Thoracic aorta (tissue), 2 donors: ENCODE data around the gene PRRC2B. TPM values are rescaled to one million over a fixed set of nuclear protein-coding genes. Genes with fewer than 3 reads are reported as not detected.

Experiments
- ATAC-seq: fragments of 150-250 bp; one replicate; pipeline ENCODE4 v1.8.0; 2017; ENCODE audit warnings: low read depth; ENCODE audit not compliant: insufficient number of reproducible peaks, low FRiP score
- DNase-seq: peaks from one replicate; pipeline ENCODE4 v3.0.0-alpha.2; 2020; ENCODE audit warnings: low spot score
- H3K27ac ChIP-seq, 2 donors: fragments of 200-600 bp; sonication (generic); 1 replicate in 1 of 2; 2 replicates in 1 of 2; pipeline ENCODE4 v1.5.1; 2016; ENCODE audit warnings: mild to moderate bottlenecking in 2 of 2, moderate library complexity in 2 of 2
- H3K27me3 ChIP-seq: fragments of 200-600 bp; sonication (generic); replicated peaks from 2 replicates; pipeline ENCODE4 v1.6.0; 2016; ENCODE audit warnings: mild to moderate bottlenecking; ENCODE audit not compliant: insufficient read depth
- H3K36me3 ChIP-seq: fragments of 200-600 bp; sonication (generic); one replicate; pipeline ENCODE4 v1.5.1; 2016
- H3K4me1 ChIP-seq, 2 donors: fragments of 200-600 bp; sonication (generic); 1 replicate in 1 of 2; 2 replicates in 1 of 2; pipeline versions ENCODE4 v1.5.1 to v1.6.0; 2016; ENCODE audit warnings: low read depth in 2 of 2, mild to moderate bottlenecking in 1 of 2; ENCODE audit not compliant: control insufficient read depth in 1 of 2
- H3K4me3 ChIP-seq: fragments of 200-600 bp; sonication (generic); 2 replicates; pipeline ENCODE4 v1.5.1; 2016; ENCODE audit warnings: mild to moderate bottlenecking
- H3K9me3 ChIP-seq: fragments of 200-600 bp; sonication (generic); 2 replicates; pipeline ENCODE4 v1.5.1; 2016
- CTCF ChIP-seq: fragments of 200-600 bp; sonication (generic); IDR thresholded peaks from one replicate; pipeline ENCODE4 v1.5.1; 2019; ENCODE audit warnings: antibody characterized with exemption
- total RNA-seq, 2 donors: library from RNA; depleted of rRNA; stranded (reverse); fragments of >200 nt; gene quantifications; one replicate each; pipeline versions ENCODE4 v1.1.0 to v1.2.3, GENCODE V29; 2016

Gene PRRC2B
- total RNA-seq, 2 donors from 2014 or later, result 162 to 198 TPM

DNA sequence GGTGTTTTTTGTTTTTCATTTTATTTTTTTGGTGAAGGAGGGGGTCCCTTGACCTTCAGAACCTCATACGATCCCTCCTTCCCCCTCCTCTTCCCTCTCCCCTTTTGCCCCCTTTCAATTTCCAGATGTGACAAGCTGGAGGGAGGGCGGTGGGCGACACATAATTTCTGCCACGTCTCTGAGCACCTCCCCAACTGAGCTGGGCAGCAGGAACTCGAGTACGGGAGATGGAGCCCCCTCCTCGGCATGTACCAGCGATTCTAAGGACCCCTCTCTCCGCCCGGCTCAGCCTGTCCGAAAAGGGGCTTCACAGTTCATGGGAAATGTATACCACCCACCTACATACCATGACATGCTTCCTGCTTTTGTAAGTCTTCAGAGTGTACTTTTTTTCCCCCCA is 52.4 kb downstream of the PRRC2B start:
- no peaks in the 10 kb centered on the region for H3K4me1 ChIP-seq
- H3K9me3 ChIP-seq, result no peaks in the 10 kb centered on the region
- H3K4me3 ChIP-seq, result no peak overlapping the region
- ATAC-seq (no peak), DNase-seq (no peak)
- no peak overlapping the region for H3K27ac ChIP-seq
- no peak for TF ChIP-seq CTCF
- peaks cover 69% of the 10 kb centered on the region for H3K36me3 ChIP-seq
- H3K27me3 ChIP-seq, result no peaks in the 10 kb centered on the region

DNA sequence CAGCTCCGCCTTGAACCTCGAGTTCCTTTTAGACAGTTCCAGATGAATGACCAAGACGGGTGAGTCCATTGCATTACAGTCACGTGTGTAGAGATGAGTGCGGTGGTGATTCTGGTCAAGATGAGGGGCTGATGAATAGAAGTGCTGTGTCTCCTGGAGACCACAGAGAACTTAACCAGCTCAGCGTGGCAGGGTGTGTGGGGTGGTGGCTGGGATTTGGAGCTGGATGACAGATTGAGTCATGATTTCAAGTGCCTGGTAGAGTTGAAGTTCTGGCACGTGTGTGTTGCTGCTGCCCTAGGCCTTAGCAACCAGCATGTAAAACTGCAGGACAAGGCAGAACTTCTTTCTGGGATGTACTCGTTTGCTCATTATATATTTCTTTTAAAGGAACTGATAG is 53.3 kb downstream of the PRRC2B start:
- Histone ChIP-seq H3K9me3 (no peaks in the 10 kb centered on the region), H3K4me3 (no peak overlapping the region), H3K4me1 (no peaks in the 10 kb centered on the region), H3K27ac (no peak overlapping the region), H3K27me3 (no peaks in the 10 kb centered on the region), H3K36me3 (peaks cover 64% of the 10 kb centered on the region)
- no peak for ATAC-seq
- TF ChIP-seq CTCF, result no peak
- no peak for DNase-seq

GRCh38 chr9:131447600-131447999 is 53.7 kb downstream of the PRRC2B start:
- Histone ChIP-seq H3K36me3 (peaks cover 61% of the 10 kb centered on the region), H3K4me1 (no peaks in the 10 kb centered on the region), H3K27me3 (no peaks in the 10 kb centered on the region), H3K9me3 (no peaks in the 10 kb centered on the region), H3K4me3 (no peak overlapping the region), H3K27ac (no peak overlapping the region)
- no peak for TF ChIP-seq CTCF
- DNase-seq (no peak), ATAC-seq (no peak)

GRCh38 chr9:131448818-131449217 is 54.9 kb downstream of the PRRC2B start:
- DNase-seq, result no peak
- TF ChIP-seq CTCF, result no peak
- ATAC-seq, result no peak
- no peak overlapping the region for H3K27ac ChIP-seq
- H3K4me3 ChIP-seq, result no peak overlapping the region
- no peaks in the 10 kb centered on the region for H3K27me3 ChIP-seq
- H3K4me1 ChIP-seq, result no peaks in the 10 kb centered on the region
- no peaks in the 10 kb centered on the region for H3K9me3 ChIP-seq
- H3K36me3 ChIP-seq, result peaks cover 54% of the 10 kb centered on the region

DNA sequence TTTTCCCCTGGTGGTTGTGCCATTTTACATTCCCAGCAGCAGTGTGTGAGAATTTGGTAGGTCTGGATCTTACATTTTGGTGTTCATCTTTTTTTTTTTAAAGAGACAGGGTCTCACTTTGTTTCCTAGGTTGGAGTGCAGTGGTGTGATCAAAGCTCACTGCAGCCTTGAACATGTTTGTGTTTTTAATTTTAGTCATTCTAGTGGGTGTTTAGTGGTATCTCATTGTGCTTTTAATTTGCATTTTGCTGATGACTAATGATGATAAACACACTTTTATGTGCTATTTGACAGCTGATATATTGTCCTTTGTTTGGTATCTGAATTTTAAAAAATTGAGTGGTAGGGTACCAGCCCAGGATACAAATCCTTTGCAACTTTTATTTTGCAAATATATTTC is 55.4 kb downstream of the PRRC2B start:
- no peak for DNase-seq
- no peak for ATAC-seq
- Histone ChIP-seq H3K27ac (no peak overlapping the region), H3K9me3 (no peaks in the 10 kb centered on the region), H3K4me1 (no peaks in the 10 kb centered on the region), H3K27me3 (no peaks in the 10 kb centered on the region), H3K36me3 (peaks cover 50% of the 10 kb centered on the region), H3K4me3 (no peak overlapping the region)
- no peak for TF ChIP-seq CTCF
